Activated naive CD4-positive, alpha-beta T cell treated with anti-CD3 and anti-CD28 coated beads for 36 hours (primary cell): ENCODE data around the gene IFT74. TPM values are rescaled to one million over a fixed set of nuclear protein-coding genes. Genes with fewer than 3 reads are reported as not detected.

Experiments used
- CTCF ChIA-PET: fragments of 350-600 bp; sonication (Branson Sonifier 250); formaldehyde crosslinking; loops from one replicate; lab custom pipeline; 2021; ENCODE audit warnings: antibody characterized with exemption; lab: Charles Lee
- DNase-seq: peaks from one replicate; pipeline ENCODE4 v3.0.0-alpha.2; 2020
- H3K27ac Mint-ChIP-seq: one replicate; pipeline ENCODE4 v1.8.0; 2021; ENCODE audit warnings: mild to moderate bottlenecking, mixed read lengths
- H3K27me3 Mint-ChIP-seq: one replicate; pipeline ENCODE4 v1.8.0; 2021; ENCODE audit warnings: low read depth, mixed read lengths
- H3K36me3 Mint-ChIP-seq: one replicate; pipeline ENCODE4 v1.8.0; 2021; ENCODE audit warnings: low read depth, mixed read lengths
- H3K4me1 Mint-ChIP-seq: one replicate; pipeline ENCODE4 v1.8.0; 2021; ENCODE audit warnings: low read depth, mixed read lengths
- H3K4me3 Mint-ChIP-seq: one replicate; pipeline ENCODE4 v1.8.0; 2021; ENCODE audit warnings: mild to moderate bottlenecking, moderate library complexity, mixed read lengths
- H3K9me3 Mint-ChIP-seq: one replicate; pipeline ENCODE4 v1.8.0; 2021; ENCODE audit warnings: mixed read lengths
- intact Hi-C: fragments of 100-400 bp; cut with micrococcal nuclease; formaldehyde crosslinking; loops from one replicate; pipeline ENCODE4 v1.15.1; 2023
- total RNA-seq, 2 experiments: library from RNA; stranded (reverse); gene quantifications; one replicate each; pipeline ENCODE4 v1.2.3, GENCODE V29; 2021

Gene IFT74
- total RNA-seq, 2 experiments from 2014 or later = 7.9 to 9.7 TPM

- Mint-ChIP-seq H3K36me3 (peaks cover 2% of the 10 kb centered on the region), H3K4me1 (no peaks in the 10 kb centered on the region), H3K9me3 (no peaks in the 10 kb centered on the region), H3K27me3 (no peaks in the 10 kb centered on the region), H3K4me3 (no peak overlapping the region), H3K27ac (no peak overlapping the region)
- CTCF ChIA-PET = interaction anchor here (0.6 to 0.7 kb wide), 2 partner anchors 85 to 144 kb away, joined by 3 read pairs; no protein-coding TSS in a partner anchor
- intact Hi-C loops = loop anchor here (1.0 kb wide), 2 partner anchors 84 to 232 kb away; partner anchors contain the start of gene CAAP1
- DNase-seq = peak; percentile 8
Measured at GRCh38 chr9:26975728-26976707, 19.8 kb downstream of the IFT74 start.

- CTCF ChIA-PET = interaction anchor here (0.6 kb wide), 1 partner anchor 9 kb away, joined by 4 read pairs; no protein-coding TSS in a partner anchor
- DNase-seq = no peak
- H3K4me1 Mint-ChIP-seq = no peaks in the 10 kb centered on the region
- H3K27me3 Mint-ChIP-seq = no peaks in the 10 kb centered on the region
- intact Hi-C loops = no loop called here
- peaks cover 15% of the 10 kb centered on the region for H3K36me3 Mint-ChIP-seq
- no peak overlapping the region for H3K27ac Mint-ChIP-seq
- no peaks in the 10 kb centered on the region for H3K9me3 Mint-ChIP-seq
- H3K4me3 Mint-ChIP-seq = no peak overlapping the region
Measured at GRCh38 chr9:26983340-26983739, 27.1 kb downstream of the IFT74 start.

GRCh38 chr9:26995810-26996209 lies 39.6 kb downstream of the IFT74 start:
- H3K27ac Mint-ChIP-seq = no peak overlapping the region
- no peaks in the 10 kb centered on the region for H3K9me3 Mint-ChIP-seq
- DNase-seq = no peak
- peaks cover 2% of the 10 kb centered on the region for H3K36me3 Mint-ChIP-seq
- intact Hi-C loops = no loop called here
- no peaks in the 10 kb centered on the region for H3K27me3 Mint-ChIP-seq
- H3K4me3 Mint-ChIP-seq = no peak overlapping the region
- H3K4me1 Mint-ChIP-seq = no peaks in the 10 kb centered on the region
- CTCF ChIA-PET = no interaction called here

GRCh38 chr9:27003426-27004077 lies 47.3 kb downstream of the IFT74 start:
- Mint-ChIP-seq H3K9me3 (no peaks in the 10 kb centered on the region), H3K36me3 (peaks cover 1% of the 10 kb centered on the region), H3K27me3 (no peaks in the 10 kb centered on the region), H3K4me3 (no peak overlapping the region), H3K4me1 (no peaks in the 10 kb centered on the region), H3K27ac (no peak overlapping the region)
- DNase-seq = no peak
- intact Hi-C loops = no loop called here
- CTCF ChIA-PET = interaction anchor here (0.6 kb wide), 1 partner anchor 134 kb away, joined by 3 read pairs; no protein-coding TSS in a partner anchor

- no peaks in the 10 kb centered on the region for H3K9me3 Mint-ChIP-seq
- intact Hi-C loops = no loop called here
- H3K36me3 Mint-ChIP-seq = peaks cover 1% of the 10 kb centered on the region
- CTCF ChIA-PET = no interaction called here
- H3K4me3 Mint-ChIP-seq = no peak within 1 kb of the TSS
- H3K27me3 Mint-ChIP-seq = no peaks in the 10 kb centered on the region
- no peaks in the 10 kb centered on the region for H3K4me1 Mint-ChIP-seq
- no peak within 1 kb of the TSS for H3K27ac Mint-ChIP-seq
- no peak for DNase-seq
Measured at GRCh38 chr9:27005491-27005890, 49.3 kb downstream of the IFT74 start, which contains the start of gene LRRC19. LRRC19 (minus strand) TSS chr9:27005672; CDS start chr9:26999694, 5,978 bp downstream.

GRCh38 chr9:27019589-27019988 lies 63.4 kb downstream of the IFT74 start:
- intact Hi-C loops = no loop called here
- peaks cover 31% of the 10 kb centered on the region for H3K36me3 Mint-ChIP-seq
- DNase-seq = no peak
- H3K27me3 Mint-ChIP-seq = no peaks in the 10 kb centered on the region
- no peaks in the 10 kb centered on the region for H3K9me3 Mint-ChIP-seq
- H3K27ac Mint-ChIP-seq = no peak overlapping the region
- CTCF ChIA-PET = interaction anchor here (0.7 kb wide), 1 partner anchor 29 kb away, joined by 3 read pairs; no protein-coding TSS in a partner anchor
- no peaks in the 10 kb centered on the region for H3K4me1 Mint-ChIP-seq
- no peak overlapping the region for H3K4me3 Mint-ChIP-seq

GRCh38 chr9:27022920-27023319 lies 66.7 kb downstream of the IFT74 start:
- DNase-seq = no peak
- H3K27me3 Mint-ChIP-seq = no peaks in the 10 kb centered on the region
- H3K36me3 Mint-ChIP-seq = peaks cover 32% of the 10 kb centered on the region
- H3K4me3 Mint-ChIP-seq = no peak overlapping the region
- no peak overlapping the region for H3K27ac Mint-ChIP-seq
- no peaks in the 10 kb centered on the region for H3K4me1 Mint-ChIP-seq
- CTCF ChIA-PET = interaction anchor here (0.6 to 0.7 kb wide), 3 partner anchors 21 to 252 kb away, joined by 3 to 5 read pairs (median 4); no protein-coding TSS in a partner anchor
- intact Hi-C loops = no loop called here
- peaks cover 3% of the 10 kb centered on the region for H3K9me3 Mint-ChIP-seq

GRCh38 chr9:27029186-27029585 lies 73.0 kb downstream of the IFT74 start:
- CTCF ChIA-PET = no interaction called here
- Mint-ChIP-seq H3K36me3 (peaks cover 12% of the 10 kb centered on the region), H3K27me3 (no peaks in the 10 kb centered on the region), H3K4me1 (no peaks in the 10 kb centered on the region), H3K4me3 (no peak overlapping the region), H3K9me3 (peaks cover 3% of the 10 kb centered on the region), H3K27ac (no peak overlapping the region)
- no peak for DNase-seq
- intact Hi-C loops = no loop called here

- Mint-ChIP-seq H3K27ac (no peak overlapping the region), H3K4me3 (no peak overlapping the region), H3K27me3 (no peaks in the 10 kb centered on the region), H3K9me3 (no peaks in the 10 kb centered on the region), H3K36me3 (peaks cover 12% of the 10 kb centered on the region), H3K4me1 (no peaks in the 10 kb centered on the region)
- intact Hi-C loops = loop anchor here (1.0 to 5.0 kb wide), 3 partner anchors 242 to 513 kb away; no protein-coding TSS in a partner anchor
- DNase-seq = peak; percentile 78
- CTCF ChIA-PET = interaction anchor here (0.8 to 2.0 kb wide), 4 partner anchors 13 to 424 kb away, joined by 3 to 12 read pairs (median 6); no protein-coding TSS in a partner anchor
Measured at GRCh38 chr9:27033815-27034403, 77.7 kb downstream of the IFT74 start.

GRCh38 chr9:27037499-27037898 lies 81.3 kb downstream of the IFT74 start:
- no peak for DNase-seq
- no peak overlapping the region for H3K27ac Mint-ChIP-seq
- intact Hi-C loops = no loop called here
- CTCF ChIA-PET = no interaction called here
- H3K9me3 Mint-ChIP-seq = no peaks in the 10 kb centered on the region
- H3K27me3 Mint-ChIP-seq = no peaks in the 10 kb centered on the region
- peaks cover 11% of the 10 kb centered on the region for H3K36me3 Mint-ChIP-seq
- H3K4me1 Mint-ChIP-seq = no peaks in the 10 kb centered on the region
- H3K4me3 Mint-ChIP-seq = no peak overlapping the region

- H3K27ac Mint-ChIP-seq = no peak overlapping the region
- intact Hi-C loops = no loop called here
- H3K4me3 Mint-ChIP-seq = no peak overlapping the region
- DNase-seq = no peak
- CTCF ChIA-PET = no interaction called here
- H3K9me3 Mint-ChIP-seq = no peaks in the 10 kb centered on the region
- no peaks in the 10 kb centered on the region for H3K27me3 Mint-ChIP-seq
- peaks cover 6% of the 10 kb centered on the region for H3K36me3 Mint-ChIP-seq
- H3K4me1 Mint-ChIP-seq = no peaks in the 10 kb centered on the region
Measured at GRCh38 chr9:27041746-27042145, 85.5 kb downstream of the IFT74 start.

- Mint-ChIP-seq H3K4me3 (no peak overlapping the region), H3K27ac (no peak overlapping the region), H3K4me1 (no peaks in the 10 kb centered on the region), H3K36me3 (peaks cover 4% of the 10 kb centered on the region), H3K9me3 (no peaks in the 10 kb centered on the region), H3K27me3 (no peaks in the 10 kb centered on the region)
- intact Hi-C loops = no loop called here
- CTCF ChIA-PET = no interaction called here
- no peak for DNase-seq
Measured at GRCh38 chr9:27042476-27042875, 86.3 kb downstream of the IFT74 start.
